ENCODE measurements around the gene LMAN1L. TPM values are rescaled to one million over a fixed set of nuclear protein-coding genes. Genes with fewer than 3 reads are reported as not detected.
A peak's percentile ranks its signal among the peaks of the same experiment; 100 is the strongest.

The LMAN1L gene
- total and polyA plus RNA-seq, 10 donors, result 2.4 to 164 (median 81.2) TPM

GRCh38 chr15:74799856-74800558, 12.6 kb upstream of the LMAN1L start:
- H3K27ac ChIP-seq, result peak overlapping the region; percentile 48 to 99 (median 89)
- no peaks in the 10 kb centered on the region for H3K27me3 ChIP-seq (replicated peaks in 1 of 7)
- no peaks in the 10 kb centered on the region for H3K9me3 ChIP-seq
- peak overlapping the region in 1 of 8 donors; percentile 44 for H3K4me3 ChIP-seq
- H3K4me1 ChIP-seq, result peaks cover 54 to 65% (median 61%) of the 10 kb centered on the region in 6 donors
- peak; percentile 97 for DNase-seq
- WGBS, 5 donors, result 32 to 60% (median 35%) methylated on average over 10 to 18 of the region's 18 CpGs
- intact Hi-C loops (cut with DNase I; ENCODE audit: low total_unique reads), result loop anchor here (5.0 kb wide), 1 partner anchor 33 kb away; no protein-coding TSS in a partner anchor
- peaks cover 0 to 100% (median 62%) of the 10 kb centered on the region in 6 donors for H3K36me3 ChIP-seq
- TF ChIP-seq CTCF (IDR thresholded peaks at IDR 0.05 in 8 of 11, conservative IDR thresholded peaks at IDR 0.05 in 3 of 11) (peak; percentile 98 to 99 (median 99)), POLR2AphosphoS5 (IDR thresholded peaks at IDR 0.05) (peak; percentile 82 to 87 (median 86)), POLR2A (IDR thresholded peaks at IDR 0.05) (no peak)

GRCh38 chr15:74800559-74801094, 12.0 kb upstream of the LMAN1L start:
- Histone ChIP-seq H3K36me3 (peaks cover 0 to 98% (median 59%) of the 10 kb centered on the region in 6 donors), H3K9me3 (no peaks in the 10 kb centered on the region), H3K27me3 (replicated peaks in 1 of 7) (no peaks in the 10 kb centered on the region), H3K27ac (peak overlapping the region in 5 of 8 donors; percentile 81 to 99 (median 99)), H3K4me1 (peaks cover 47 to 62% (median 54%) of the 10 kb centered on the region in 6 donors), H3K4me3 (peak overlapping the region in 1 of 8 donors; percentile 44)
- TF ChIP-seq CTCF (IDR thresholded peaks at IDR 0.05 in 8 of 11, conservative IDR thresholded peaks at IDR 0.05 in 3 of 11), result no peak
- no peak for TF ChIP-seq POLR2A (IDR thresholded peaks at IDR 0.05)
- TF ChIP-seq POLR2AphosphoS5 (IDR thresholded peaks at IDR 0.05), result no peak
- intact Hi-C loops (cut with DNase I; ENCODE audit: low total_unique reads), result loop anchor here (5.0 kb wide), 1 partner anchor 33 kb away; no protein-coding TSS in a partner anchor
- WGBS, 5 donors, result 78 to 90% (median 85%) methylated on average over 16 to 20 of the region's 20 CpGs
- DNase-seq, result peak; percentile 87

- no peak for TF ChIP-seq CTCF (IDR thresholded peaks at IDR 0.05 in 8 of 11, conservative IDR thresholded peaks at IDR 0.05 in 3 of 11)
- peak in 2 of 3 donors; percentile 16 to 68 for TF ChIP-seq POLR2AphosphoS5 (IDR thresholded peaks at IDR 0.05)
- no peak for DNase-seq
- Histone ChIP-seq H3K4me1 (peaks cover 39 to 54% (median 46%) of the 10 kb centered on the region in 6 donors), H3K9me3 (no peaks in the 10 kb centered on the region), H3K4me3 (no peak overlapping the region), H3K27me3 (replicated peaks in 1 of 7) (no peaks in the 10 kb centered on the region), H3K27ac (peak overlapping the region in 3 of 8 donors; percentile 99), H3K36me3 (peaks cover 0 to 89% (median 59%) of the 10 kb centered on the region in 6 donors)
- intact Hi-C loops (cut with DNase I; ENCODE audit: low total_unique reads), result loop anchor here (5.0 kb wide), 1 partner anchor 34 kb away; no protein-coding TSS in a partner anchor
- 83 to 90% (median 90%) methylated on average over 9 to 18 of the region's 18 CpGs for WGBS, 5 donors
These were observed 11.2 kb upstream of the LMAN1L start for GRCh38 chr15:74801311-74801997.
